Suppressor macrophage treated with lipopolysaccharide for 1 hour (primary cell): ENCODE results near the gene NECAB3.
A peak's percentile ranks its signal among the peaks of the same experiment; 100 is the strongest.

Experiments used
- DNase-seq, 3 donors: peaks; one replicate each; pipeline ENCODE4 v3.0.0-alpha.2; 2020 to 2022

Gene NECAB3

GRCh38 chr20:33676652-33677645 lies 2.7 kb upstream of the NECAB3 start:
- no peak for DNase-seq

- no peak for DNase-seq
Measured at GRCh38 chr20:33676121-33676520, 1.9 kb upstream of the NECAB3 start.

GRCh38 chr20:33675136-33675959 lies 1.1 kb upstream of the NECAB3 start:
- DNase-seq: no peak

- DNase-seq: peak in 1 of 3 donors; percentile 52
Measured at GRCh38 chr20:33673410-33674293, 576 bp downstream of the NECAB3 start.

GRCh38 chr20:33673114-33673409 lies 1.2 kb downstream of the NECAB3 start:
- DNase-seq: no peak

GRCh38 chr20:33672426-33673113 lies 1.7 kb downstream of the NECAB3 start:
- DNase-seq: no peak

- no peak for DNase-seq
Measured at GRCh38 chr20:33671573-33672288, 2.5 kb downstream of the NECAB3 start.

- no peak for DNase-seq
Measured at GRCh38 chr20:33670715-33671499, 3.3 kb downstream of the NECAB3 start.

- DNase-seq: no peak
Measured at GRCh38 chr20:33669873-33670640, 4.2 kb downstream of the NECAB3 start.

GRCh38 chr20:33669224-33669623 lies 5.0 kb downstream of the NECAB3 start:
- DNase-seq: no peak

GRCh38 chr20:33668466-33669155 lies 5.6 kb downstream of the NECAB3 start:
- no peak for DNase-seq

GRCh38 chr20:33667676-33668465 lies 6.4 kb downstream of the NECAB3 start:
- DNase-seq: peak; percentile 73 to 92 (median 80)

GRCh38 chr20:33667245-33667675 lies 7.0 kb downstream of the NECAB3 start:
- DNase-seq: peak; percentile 24 to 60 (median 31)

- peak; percentile 98 for DNase-seq
Measured at GRCh38 chr20:33666293-33667244, 7.7 kb downstream of the NECAB3 start, which contains the start of gene ACTL10. ACTL10 (plus strand) TSS chr20:33666943; CDS start chr20:33667498, 555 bp downstream.

- no peak for DNase-seq
Measured at GRCh38 chr20:33664762-33665144, 9.5 kb downstream of the NECAB3 start.

GRCh38 chr20:33664085-33664761 lies 10.0 kb downstream of the NECAB3 start:
- DNase-seq: no peak
